ENCODE measurements around the gene MED15.

Gene MED15

DNA sequence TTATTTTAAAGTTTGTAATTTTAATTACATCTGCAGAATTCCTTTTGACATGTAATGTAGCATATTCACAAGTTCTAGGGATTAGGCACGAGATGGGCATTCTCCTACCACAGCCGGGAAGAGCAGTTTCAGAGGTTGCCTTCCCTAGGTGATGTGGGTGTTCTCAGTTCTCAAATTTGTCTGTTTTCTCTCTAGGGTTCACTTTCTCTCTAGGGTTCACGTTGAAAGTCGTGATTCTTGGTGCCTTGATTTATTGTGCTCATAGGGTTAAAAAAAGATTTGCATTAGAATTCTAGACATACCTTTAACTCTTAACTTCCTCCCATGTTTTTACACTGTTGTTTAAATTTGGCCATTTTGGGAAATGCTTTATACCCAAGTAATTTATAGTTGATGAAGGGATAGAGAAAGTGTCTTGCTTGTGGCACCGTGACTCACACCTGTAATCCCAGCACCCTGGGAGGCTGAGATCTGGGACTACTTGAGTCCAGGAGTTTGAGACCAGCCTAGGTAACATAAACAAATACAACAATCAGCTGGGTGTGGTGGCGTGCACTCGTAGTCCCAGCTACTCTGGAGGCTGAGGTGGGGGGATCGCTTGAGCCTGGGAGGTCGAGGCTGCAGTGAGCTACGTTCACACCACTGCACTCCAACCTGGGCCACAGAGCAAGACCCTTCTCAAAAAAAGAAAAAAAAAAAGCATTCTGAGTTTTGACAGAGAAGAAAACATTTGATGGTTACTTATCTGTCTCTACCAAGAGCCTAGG is 3.6 kb downstream of the MED15 start:
- no peak for DNase-seq

DNA sequence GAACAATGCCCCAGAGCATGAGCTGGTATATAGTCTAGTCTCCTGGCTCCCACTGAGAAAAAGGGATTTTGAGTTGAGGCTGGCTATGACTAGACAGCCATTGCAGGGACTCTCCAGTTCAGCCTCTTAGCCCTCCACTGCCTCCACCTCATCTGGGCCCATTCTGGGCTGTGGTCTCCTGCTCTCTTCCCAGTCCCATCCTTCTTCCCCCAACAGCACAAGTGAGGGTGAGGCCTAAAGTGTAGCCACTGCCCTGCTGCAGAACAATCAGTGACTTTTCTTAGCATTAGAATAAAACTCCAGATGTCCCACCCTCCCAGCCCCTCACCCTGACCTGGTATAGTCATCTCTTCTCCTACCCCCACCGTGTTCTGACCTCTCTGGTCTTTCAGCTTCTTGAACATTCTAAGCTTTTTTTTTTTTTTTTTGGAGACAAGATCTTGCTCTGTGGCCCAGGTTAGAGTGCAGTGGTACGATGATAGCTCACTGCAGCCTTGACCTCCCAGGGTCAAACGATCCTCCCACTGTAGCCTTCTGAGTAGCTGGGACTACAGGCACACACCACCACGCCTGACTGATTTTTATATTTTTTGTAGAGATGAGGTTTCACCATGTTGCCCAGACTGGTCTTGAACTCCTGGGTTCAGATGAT is 4.3 kb downstream of the MED15 start:
- DNase-seq = no peak

DNA sequence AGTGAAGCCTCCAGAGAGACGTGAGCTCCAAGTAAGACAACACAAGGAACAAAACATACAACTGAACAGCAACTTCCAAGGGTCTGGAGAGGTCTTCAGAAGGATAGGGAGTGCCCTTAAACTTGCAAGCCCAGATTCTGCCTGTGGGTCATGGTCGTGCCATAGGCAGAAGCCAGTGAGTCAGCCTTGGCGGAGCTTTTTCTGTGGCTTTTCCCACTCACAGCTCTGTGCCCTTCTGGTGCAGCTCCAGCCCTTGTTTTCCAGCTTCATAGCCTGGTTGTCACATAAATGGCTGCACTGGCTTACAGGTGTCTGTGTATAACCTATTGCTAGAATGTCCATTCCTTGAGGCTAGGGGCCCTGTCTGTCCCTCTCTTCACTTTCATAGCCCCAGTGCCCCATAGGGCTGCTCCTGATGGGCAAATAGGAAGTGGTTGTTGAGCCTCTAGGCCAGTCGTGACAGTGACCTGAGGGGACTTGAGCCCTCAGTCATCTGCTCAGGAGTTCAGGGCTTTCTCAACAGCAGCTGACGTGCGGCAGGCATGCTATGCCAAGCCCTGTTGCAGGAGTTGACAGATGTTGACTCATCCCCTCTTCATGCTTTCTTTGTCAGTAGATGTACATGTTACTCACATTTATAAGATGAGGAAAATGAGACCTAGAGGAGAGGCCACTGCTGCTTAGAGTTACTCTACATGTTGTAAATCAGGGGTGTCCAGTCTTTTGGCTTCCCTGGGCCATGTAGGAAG is 7.4 kb downstream of the MED15 start:
- no peak for DNase-seq

DNA sequence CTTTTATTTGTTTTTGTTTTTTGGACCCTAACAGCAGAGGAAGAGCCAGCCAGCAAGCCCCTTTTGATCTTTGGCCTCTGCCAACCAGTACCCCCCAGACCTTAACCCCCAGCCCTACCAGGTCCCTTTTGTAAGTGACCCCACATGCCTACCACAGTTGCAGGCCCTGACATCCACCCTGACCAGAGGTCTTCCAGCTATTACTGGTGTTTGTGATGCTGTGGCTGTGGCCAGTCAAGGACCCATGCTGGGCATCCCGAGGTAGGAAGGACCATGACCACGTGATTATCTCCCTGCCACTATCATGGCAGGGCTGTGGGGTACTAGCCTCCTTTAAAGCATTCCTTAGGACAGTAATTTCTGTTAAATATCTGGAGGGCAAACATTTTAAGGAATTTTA is 9.0 kb downstream of the MED15 start:
- no peak for DNase-seq

DNA sequence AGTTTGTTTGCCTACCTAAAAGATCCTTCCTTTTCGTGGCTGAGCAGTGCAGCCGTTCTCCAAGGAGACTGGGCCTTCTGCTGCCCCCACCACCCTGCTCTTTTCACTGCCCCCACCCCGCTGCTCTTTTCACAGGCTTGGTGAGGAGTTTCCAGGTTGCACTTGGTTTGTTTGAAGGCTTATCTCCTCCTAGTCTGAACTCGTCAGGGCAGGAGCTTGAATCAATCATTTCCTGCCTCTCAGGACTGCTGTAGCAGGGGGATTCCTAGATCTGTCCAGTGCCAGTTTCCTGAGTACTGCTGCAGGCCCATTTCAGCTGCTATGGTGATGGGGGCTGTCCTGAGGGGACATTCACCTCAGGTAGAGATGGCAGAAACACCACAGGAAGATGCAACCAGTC is 10.0 kb downstream of the MED15 start:
- no peak for DNase-seq

DNA sequence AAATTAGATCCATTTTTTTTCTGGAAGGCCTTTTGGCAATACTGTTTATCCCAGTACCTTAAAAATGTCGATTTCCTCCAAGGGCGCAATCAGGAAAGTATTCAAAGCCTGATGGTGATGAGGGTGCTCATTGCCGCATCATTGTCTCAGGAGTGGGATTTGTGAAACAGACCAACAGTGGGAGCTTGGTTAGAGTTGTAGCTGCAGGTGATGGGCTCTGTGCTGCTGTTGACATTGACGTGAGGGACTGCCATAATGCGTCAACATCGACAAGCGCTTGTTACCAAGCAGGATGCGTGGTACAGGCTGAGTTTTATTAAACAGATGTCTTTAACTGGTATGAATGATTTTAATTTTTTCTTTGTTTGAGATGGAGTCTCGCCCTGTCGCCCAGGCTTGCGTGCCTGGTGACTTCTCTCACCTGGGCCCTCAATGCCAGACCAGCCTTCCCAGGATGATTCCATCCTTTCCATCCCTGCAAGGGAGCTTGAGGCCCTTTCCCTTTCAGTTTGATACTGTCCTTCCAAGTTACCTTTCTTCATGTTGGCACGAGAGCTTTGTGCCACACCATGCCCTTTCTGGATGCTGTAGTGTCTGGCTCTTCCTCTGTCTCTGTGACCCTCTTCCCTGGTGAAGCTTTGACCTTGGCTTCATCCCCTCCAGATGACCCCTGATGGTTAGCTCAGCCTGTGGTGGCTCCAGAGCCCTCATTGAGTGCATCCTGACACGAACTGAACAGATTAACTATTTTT is 10.6 kb downstream of the MED15 start:
- no peak for DNase-seq

DNA sequence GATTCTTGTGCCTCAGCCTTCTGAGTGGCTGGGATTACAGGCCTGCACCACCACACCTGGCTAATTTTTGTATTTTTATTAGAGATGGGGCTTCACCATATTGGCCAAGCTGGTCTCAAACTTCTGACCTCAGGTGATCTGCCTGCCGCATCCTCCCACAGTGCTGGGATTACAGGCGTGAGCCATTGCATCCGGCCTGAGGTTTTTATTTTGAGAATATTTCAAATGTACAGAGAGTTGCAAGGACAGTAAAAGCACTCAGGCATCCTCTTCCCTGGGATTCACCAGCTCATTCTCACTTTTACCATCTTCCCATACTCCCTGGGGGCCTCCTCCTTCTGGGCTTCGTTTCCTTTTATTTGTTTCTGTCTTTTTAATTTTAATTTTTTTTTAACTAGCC is 12.1 kb downstream of the MED15 start:
- no peak for DNase-seq

DNA sequence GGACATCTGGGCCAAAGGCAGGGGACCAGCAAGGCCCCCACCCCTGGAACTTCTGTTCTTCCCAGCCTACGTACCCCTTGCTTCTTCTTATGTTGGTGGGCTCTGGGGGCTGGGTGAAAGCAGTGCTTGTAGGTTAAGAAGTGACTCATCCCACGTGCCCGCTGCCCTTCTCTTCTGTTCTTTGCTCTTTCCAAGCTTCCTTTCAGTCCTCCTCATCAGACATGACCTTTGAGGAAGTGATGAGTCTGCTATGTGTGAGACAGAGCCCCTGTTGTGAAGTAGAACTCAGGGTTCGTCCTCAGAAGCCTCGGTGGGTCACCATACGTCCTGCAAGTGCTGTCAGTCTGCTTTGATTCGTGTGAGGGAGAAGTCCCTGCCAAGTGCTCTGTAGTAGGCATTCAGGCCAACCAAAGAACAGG is 12.7 kb downstream of the MED15 start:
- DNase-seq = no peak

DNA sequence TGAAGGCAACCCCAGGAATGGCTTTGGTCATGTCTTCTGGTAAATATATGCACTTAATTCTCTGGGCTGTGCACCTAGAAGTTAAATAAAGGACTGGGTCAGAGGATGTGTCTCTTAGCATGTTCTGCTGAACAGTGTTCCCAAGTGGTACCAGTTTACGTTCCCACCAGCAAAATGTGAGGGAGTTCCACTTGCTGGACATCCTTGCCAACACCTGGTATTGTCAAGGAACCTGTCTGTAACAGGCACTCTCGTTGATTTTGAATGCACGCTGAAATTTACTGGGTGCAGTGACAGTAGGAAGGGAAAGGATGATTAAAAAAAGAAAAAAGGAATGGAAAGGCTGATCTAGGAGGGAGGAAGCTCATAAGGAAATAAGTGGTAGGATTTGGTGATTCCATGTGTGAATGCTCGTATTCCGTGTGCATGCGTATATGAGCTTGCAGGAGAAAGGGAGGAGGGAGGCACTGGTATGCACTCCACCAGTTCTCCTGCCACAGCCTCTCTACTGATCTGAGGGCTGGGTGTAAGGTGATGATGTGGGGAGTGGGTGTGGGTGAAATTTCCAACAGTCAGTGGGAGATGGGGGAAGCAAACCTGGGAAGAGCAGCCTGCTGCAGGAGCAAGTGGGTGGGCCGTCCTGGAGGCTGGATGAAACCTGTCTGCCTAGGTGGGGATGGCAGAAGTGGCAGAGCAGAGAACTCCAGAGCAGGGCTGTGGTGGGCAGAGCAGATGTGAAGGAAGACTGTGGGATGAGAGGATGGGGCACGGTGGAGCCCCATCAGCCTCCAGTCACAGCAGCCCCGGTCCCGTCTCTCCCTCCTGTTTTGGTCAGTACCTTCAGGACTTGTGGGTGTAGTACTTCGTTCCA is 15.0 kb downstream of the MED15 start:
- DNase-seq = no peak

DNA sequence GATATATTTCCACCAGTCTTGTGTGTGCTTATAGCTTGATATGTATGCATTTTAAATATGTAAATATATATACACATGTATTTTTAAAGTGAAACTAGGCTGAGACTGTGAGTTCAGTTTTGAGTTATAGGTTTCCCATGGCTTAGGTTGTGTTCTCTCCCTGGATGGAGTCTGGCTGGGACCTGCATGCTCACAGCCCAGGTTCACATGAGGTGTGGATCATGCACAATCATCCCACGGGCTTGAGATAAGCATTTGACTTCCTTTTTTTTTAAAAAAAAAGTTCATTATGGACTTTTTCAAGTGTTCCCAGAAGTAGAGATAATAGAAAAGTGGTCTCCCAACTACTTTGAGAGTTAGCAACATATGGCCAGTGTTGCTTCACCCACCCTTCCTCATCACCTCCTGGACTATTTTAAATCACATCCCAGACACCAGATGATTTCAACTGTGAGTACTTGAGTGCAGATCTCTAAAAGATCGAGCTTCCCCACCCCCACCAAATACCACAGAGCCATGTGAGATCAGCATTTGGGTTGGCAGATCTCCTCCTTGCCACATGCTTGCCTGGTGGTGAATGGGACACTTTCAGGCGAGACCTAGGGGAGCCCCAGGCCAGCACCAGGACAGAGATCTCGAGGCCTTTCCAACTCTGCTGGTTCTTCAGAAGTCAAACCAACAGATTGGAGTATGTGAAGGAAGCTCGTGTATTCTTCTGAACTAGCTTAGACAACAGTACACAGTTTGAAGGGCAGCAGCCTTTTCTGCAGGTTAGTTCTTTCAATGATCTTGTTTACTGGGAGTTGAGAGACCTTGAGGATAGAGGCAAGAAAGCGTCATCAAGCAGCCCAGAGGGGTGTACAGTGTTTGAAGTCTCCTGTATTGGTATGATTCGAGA is 15.9 kb downstream of the MED15 start:
- no peak for DNase-seq

DNA sequence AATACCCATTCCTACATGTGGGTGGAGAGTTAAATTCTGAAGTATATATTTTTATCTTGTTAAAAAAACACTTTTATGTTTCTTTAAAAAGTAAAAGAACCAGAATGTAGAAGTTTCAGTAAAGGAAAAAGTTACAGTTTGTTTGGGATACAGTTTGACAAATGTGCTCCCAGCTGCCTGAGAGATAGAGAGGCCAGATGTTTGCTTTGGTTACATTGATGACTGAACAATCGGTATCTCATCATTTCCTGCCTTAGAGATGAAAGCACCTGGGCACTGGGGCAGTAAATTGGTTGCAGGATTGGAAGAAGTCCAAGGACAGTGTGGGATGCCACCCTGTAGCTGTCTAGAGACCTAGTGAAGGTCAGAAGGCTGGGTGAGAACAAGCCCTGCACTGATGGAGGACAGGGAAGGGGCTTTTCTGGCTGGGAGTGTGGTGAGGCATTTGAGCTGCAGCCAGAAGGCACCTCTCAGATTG is 16.6 kb downstream of the MED15 start:
- DNase-seq = no peak

DNA sequence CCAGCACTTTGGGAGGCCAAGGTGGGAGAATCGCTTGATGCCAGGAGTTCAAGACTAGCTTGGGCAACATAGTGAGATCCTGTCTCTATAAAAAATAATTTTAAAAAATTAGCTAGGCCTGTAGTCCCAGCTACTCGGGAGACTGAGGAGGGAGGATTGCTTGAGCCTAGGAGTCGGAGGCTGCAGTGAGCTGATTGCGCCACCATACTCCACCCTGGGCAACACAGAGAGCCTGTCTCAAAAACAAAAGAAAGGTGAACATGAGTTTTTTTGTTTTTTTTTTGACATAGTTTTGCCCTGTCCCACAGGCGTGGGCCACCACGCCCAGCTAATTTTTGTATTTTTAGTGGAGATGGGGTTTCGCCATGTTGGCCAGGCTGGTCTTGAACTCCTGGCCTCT is 17.6 kb downstream of the MED15 start:
- no peak for DNase-seq

DNA sequence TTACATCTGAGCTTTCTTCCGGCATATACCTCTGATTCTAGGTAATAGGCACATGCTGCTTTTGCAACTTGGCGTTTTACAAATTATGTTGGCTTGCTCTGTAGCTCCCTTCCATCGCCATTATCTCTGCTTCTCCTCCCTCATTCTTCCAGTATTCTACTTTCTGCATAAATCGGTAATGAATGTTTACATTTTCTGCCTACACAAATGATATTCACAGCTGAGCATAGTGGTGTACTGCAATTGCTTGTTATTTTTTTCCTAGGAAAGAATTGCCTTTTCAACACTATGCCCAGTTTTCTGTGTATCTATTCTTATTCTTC is 18.9 kb downstream of the MED15 start:
- no peak for DNase-seq

DNA sequence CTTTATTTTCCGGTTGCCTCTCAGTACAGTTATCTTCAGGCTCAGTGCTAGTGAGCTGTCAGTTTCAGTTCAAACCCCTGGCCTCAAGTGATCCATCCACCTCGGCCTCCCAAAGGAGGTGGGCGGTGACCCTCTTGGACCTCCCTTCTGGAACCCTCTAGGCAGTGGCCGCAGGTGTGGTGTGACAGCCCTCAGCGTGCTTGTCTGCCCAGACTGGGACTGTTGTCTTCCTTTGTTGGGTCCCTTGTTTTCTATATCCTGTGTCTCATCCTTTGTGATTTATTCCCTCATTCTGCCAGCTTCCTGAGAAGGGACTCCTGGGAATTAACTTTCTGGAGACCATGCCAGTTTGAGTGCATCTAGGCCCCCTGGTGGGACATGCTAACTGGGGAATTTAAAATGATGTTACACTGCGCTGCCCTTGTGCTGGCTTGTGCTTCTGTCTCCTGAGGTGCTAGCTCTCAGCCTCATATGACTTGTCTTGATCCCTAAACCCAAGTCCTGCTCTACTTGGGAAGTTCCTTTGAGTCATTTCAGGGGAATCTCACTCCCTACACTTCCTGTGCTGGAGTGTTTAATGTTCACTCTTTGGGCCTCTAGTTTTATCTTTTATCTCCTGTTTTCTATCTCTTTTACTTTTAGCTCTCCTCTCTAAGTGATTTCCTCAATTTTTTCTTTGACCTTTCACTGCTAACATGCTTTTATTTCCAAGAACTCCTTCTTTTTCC is 19.4 kb downstream of the MED15 start:
- DNase-seq = no peak

DNA sequence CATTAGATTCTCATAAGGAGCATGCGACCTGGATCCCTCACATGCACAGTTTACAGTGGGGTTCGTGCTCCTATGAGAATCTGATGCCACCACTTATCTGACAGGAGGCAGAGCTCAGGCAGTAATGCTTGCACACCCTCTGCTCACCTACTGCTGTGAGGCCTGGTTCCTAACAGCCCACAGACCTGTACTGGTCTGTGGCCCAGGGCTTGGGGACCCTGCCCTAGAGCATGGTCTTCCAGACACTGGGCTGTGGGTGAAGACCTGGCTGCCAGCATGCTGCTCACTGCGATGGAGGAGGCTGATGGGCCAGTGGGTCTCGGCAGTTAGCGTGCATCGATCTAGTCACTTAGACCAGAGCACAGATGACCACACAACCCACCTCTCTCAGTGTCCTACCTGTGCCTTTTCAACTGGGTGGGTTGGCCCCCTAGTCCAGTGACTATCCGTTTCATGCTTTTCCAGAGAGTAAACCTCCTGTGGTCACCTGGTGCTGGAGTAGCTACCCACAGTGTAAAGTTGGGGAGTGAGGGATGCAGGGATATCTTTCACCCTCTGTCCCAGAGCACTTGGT is 21.1 kb downstream of the MED15 start:
- no peak for DNase-seq

DNA sequence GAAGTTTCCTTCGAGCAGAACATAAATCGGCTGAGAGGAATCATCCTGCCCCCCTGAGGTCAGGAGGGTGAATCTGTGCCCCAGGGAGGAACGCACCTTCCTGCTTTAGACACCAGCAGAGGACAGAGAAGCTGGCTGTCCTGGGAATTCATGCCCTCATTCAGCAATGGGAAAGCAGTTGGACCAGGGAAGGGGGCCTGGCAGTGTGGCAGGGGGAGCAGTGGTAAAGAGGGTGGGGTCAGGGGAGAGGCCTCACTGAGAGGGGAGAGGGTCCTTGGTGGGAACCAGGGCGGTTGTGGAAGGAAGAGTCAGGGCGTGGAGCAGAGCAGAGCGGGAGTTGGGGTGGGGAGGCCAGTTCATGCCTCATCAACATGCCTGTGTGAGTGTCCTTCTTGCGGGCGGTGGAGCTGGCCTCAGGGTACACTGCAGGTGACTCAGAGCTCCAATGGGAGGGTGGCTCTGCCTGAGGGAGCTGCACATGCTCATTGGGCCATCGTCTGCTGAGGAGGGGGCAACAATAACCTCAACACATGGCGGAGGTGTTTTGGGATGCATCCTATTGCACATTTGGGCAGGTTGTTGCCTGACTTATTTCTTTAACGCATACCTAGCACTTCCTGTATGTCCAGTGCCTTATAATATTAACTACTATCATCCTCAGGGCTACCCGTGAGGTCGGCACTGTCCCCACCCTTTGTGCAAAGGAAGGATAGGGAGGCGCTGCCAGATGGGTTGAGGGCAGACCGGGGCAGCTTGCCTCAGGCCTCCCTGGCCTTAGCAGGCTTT is 23.2 kb downstream of the MED15 start:
- no peak for DNase-seq

DNA sequence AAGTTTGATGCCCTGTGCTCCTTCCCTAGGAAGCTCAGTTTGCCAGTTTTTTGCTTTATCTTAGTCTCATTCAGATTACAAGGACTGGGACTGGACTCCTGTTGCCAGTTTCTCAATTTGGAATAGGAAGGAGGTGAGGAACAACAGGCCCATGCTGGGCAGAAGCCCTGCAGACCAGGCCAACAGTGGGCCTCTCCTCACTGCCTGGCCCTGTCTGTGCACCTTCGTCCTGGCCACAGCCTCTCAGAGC is 23.7 kb downstream of the MED15 start:
- DNase-seq = no peak

DNA sequence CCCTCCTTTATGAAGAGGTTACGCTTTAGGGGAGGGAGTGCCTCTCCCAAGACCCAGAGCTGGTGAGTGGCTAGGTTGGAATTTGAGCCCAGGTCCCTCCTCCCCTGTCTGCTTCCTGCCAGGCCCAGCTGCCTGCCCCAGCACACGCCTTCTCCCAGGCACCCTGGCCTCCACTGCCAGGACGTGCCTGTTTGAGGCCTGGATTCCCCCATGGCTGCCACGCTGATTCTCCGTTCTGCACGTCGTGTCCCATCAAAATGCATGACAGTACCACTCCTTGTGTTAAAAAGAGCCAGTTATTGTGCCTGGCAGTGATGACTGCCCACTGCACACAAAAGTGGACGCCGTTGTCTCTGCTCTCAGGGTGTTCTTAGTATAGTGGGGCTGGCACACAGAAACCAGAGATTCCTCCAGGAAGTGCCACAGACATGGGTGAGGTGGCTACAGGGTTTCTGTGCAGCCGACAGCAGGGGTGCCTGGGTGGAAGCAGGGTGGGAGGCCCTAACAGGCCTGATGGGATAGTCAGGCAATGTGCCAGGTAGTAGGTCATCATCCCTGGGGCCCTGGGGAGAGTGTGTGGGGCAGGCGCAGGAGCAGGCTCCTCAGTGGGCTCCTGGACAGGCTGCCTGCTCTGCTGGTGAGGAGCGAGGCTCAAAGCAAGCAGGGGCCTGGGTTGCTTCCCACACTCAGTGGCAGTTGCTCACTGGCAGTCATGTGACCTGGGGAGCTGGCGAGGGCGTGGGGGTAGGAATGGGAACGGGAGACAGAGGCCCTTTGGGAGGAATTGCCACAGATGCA is 24.2 kb downstream of the MED15 start:
- DNase-seq = no peak

Data from NCI-H774 (cell line).